Measurements from ENCODE around the gene RALB.

The RALB gene, protein sequence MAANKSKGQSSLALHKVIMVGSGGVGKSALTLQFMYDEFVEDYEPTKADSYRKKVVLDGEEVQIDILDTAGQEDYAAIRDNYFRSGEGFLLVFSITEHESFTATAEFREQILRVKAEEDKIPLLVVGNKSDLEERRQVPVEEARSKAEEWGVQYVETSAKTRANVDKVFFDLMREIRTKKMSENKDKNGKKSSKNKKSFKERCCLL
- 21.2 to 25.1 reads per million in 2 donors for total RNA-seq

DNA sequence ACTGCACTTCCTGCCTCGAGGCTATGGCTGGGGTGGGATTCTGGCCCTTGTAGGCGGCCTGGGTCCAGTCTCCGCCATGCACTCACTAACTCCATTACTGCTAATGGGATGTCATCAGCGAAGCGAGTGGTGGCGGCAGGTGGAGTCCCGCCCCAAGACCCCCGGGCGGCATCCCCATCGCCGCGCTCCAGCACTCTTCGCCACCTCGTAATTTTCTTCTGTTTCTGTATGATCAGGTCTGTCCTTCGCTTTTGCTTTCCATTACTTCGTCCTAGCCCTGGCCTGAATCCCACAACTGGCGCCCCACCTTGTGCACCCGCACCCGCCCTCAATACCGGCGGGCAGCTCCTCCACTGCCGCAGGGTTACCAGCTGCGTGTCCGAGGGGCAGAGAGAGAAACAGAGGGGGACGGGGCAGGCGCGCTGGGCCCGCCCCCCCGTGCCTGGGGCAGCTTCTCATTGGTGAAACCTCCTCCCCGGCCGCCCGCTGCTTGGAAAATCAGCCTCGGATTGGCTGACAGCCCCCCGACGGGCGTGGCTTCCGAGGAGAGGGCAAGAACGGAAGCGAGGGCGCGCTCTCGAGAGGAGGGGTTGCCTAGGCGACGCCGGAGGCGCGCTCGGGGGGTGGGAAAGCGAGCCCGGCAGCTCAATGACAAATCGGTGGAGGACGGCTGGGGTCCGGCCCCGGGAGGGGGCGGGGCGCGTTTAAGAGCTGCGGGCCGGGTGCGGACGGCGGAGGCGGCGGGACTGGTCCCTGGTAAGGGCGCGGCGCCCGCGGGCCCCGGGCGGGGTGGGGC, at the start of gene RALB:
RALB (plus strand) TSS at position 628 of the 796 bp plus-strand sequence. CDS start 25,813 bp downstream, outside the sequence.
- peak; percentile 98 for DNase-seq

DNA sequence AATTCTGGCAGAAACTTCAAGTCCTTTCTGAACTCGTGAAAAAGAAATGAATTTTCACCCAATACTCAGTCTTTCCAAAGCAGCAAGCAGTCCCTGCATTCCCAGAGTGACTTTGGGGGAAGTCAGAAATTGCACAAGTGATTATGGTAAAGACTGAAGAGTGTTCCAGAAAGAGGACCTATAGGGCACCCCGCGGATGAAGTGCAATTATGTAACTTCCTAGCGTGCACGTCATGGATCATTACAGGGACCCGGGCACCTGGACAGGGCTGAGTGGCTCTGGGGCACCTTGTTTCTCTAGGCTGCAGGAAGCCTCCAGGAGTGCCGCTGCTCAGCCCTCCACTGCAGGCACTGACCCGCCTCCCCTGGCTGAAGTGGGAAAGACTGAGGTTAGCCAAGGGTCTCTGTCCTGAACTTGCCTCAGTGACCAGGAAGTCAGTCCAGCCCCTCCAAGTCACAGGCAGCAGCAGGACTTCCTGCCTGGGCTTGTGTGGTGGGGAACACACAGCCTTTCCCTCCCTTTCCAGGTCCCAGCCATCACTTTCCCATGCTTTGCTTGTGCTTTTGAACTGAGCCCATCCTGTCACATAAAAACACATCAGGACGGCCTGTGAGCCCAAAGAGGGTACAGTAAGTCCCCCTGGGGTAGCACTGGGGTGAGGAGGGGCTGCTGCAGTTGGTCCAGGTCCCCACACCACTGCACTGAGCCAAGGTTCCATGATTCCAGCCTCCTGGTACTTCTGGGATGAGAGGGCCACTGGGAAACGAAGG, 49.2 kb upstream of the RALB start:
- no peak for DNase-seq

DNA sequence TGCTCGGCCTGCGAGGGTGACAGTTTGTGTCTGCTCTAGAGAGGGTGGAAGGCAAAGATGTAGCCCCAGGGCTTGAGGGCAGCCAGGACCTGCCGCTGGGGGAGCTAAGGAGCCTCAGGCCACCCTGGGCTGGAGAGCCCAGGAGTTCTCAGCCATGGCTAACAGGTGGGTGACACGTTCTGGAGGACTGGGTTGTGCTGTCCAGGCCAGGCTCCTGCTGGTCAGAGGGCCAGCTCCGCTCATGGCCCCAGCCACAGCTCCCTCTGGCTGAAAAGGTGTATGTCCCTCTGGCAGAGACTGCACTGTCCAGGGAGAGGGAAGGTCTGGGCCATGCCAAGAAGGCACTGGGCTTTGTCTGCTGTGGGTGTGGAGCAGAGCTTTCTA, 48.6 kb upstream of the RALB start:
- DNase-seq = no peak

DNA sequence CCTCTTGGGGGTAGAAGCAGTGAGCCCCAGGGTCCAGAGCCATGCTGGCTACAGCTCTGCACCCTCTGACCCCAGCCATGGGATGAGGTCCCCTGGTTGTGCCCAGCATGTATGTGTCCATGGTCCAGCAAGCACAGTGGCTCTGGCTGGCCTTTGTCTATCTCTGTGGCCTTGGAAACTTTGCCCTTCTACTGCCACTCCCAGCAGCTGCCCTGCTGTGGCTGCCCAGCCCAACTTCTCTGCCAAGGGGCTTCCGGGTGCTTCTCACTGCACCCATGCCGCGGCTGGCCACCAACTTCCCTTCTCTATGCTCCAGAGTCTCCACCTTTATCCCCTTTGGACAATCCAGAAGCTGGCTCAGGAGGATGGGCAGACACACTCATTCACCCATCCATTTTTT, 48.2 kb upstream of the RALB start:
- no peak for DNase-seq

DNA sequence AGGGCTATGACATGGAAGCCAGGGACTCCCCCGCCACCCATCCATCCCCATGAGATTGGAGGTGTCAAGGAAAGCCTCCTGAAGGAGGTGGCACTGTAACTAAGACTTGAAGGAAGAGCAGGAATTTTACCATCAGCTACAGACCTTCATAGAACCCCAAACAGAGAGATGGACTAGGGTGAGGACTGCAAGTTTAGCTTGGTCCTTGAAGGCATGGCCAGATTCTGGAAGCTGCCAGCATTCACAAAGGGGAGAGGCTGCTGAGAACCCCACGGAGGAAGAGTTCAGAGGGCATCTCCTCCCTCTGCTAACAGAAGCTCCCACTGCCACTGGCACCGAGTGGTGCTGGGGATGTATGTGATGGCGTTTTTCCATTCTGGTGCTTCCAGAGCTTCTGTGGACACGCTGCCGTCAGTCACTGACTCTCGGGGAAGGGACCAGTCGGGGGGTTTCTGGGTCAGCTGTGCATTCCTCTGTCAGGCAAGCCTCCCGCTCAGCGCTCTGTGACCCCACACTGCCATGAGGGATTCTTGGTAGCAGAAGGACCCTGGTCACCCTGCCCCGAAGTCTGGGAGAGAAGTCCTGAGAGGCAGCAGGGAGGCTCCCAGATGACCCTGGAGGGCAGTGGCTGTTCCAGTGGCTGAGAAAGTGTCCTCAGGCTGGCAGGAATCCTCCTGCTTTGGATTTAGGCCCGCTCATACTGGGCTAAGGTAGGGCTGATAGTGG, 47.5 kb upstream of the RALB start:
- DNase-seq = no peak

DNA sequence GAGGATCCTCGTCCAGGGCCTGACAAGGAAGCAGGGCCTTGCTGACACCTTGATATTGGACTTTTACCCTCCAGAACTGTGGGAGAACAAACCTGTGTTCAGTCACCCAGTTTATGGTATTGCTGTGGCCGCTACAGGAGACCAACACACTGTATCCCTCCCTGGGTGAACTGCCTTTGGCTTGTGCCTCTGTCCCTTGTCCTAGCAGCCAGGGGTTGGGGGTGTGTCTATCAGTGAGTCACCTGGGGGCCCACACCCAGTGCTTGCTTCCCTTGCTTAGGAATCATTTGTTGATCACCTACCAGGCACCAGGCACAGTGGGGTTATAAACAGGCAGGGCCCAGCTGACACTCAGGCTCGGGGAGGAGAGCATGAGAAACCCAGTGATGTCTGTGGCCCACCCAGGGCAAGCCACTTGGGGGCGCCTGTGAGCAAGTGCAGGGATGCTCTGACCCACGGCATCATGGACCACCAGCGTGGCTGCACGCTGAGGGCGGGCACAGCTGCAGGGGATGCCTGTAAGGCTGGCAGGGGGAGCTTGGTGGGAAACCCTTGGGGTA, 46.5 kb upstream of the RALB start:
- DNase-seq = no peak

DNA sequence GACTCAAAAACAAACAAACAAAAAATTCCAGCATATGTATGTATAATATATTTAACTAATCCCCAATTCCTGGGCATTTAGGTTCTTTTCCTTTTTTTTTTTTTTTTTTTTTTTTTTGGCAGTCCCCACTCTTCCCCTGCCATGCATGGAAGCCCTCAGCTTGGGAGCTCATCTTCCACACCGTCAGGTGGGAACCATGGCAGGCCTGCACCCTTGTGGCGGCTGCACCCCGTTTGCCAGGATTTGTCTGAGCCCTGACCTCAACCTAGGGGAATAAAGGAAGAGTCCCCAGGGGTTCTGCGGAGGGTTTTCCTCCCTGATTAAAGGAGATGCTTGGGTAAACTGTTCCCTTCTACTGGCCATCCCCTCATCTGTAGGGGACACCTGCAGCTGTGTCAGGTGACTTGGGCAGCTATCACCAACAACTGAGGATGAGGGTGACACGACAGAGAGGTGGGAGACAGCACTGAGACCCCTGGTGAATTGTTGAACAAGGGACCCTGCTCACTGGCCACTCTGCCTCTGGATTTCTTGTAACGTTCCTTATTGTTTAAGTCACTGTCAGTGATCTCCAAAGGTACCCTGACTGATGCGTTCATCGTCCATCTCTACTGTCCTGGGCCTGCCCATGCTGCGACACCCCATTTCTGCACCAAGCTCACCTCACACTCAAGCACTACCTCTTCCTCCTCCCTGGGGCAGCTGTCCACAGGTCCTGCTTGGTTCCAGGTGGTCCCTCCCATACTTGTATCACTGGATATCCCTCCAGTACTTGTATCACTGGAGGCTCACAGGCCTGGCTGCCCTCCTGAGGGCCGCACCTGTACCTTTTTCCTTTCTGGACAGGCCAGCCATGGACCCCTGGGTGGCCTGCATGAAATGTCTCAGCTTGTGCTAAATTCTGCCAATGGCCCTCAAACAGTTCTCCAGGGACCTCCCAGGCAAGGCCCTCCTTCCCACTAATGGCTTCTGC, 44.0 kb upstream of the RALB start:
- no peak for DNase-seq

DNA sequence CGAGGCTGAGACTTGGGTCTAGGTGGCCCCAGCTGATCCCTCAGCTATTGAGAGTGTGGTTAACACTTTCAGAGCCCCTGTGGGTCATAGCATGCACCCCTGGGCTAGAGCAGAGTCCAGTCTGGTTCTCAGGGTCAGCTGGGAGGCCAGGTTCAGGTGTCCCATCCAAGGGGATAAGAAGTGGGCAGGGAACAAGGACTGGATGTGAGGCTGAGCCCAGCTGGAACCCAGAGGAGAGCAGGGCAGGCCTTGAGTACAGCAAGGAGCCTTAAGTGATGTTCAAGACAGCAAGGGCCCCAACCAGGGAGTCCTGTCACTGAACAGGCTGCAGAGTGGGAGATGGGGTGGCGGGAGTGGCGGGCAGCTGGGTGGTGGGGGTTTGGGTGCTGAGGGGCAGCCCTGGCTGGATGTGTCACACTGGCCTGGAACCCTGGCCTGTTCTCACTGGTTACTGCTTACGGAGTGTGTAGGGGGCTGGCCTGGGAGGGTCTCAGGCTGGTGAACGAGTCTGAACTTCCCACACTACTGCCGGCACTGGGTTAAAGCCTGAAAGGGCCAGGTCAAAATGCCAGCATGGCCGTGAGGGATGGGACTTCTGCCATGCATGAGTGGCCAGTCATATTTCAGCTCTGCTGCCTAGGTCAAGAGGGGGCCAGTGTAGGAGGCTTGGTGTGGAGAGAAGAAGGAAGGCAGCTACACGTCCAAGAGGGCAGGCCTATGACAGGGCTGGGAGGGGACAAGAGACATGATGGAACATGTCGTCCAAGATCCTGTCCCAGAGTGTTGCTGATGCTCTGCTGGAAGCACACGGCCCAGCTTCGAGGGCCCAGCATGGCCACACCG, 43.0 kb upstream of the RALB start:
- no peak for DNase-seq

DNA sequence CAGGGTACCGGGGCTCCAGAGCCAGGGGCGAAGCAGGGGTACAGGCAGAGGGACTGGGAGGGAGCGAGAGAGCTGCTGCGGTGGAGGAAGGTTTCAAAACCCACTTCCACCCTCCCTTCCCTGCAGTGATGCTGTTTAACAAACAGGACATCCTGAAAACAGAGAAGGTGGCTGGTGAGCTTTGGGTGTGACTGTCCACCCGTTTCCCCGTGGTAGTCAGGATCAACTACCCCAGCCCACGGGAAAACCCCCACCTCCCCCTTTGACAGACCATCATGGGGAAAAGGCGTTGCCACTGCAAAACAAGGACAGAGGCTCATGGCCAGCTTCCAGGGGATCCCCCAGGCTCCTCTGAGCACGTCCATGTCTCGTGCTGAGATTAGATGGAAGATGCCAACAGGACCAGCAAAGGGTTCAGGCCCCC, 42.4 kb upstream of the RALB start:
- no peak for DNase-seq

DNA sequence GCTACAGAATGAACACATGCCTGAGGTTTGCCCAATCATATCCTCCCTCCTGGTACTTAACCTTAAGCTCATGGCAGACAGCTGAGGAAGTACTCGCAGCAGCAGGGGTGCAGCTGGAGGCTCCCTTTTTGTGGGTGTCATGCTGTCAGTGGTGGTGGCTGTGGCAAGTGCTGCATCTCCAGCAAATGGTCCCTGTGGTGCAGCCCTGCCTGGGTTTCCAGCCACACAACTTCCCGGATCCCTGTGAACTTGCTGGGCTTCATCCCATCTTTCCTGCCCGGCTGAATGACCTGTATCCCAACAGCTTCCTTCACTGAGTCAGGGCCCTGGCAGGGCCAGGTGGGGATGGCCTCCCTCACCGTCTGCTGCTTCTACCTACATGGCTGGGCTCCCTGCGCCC, 34.5 kb upstream of the RALB start:
- no peak for DNase-seq

DNA sequence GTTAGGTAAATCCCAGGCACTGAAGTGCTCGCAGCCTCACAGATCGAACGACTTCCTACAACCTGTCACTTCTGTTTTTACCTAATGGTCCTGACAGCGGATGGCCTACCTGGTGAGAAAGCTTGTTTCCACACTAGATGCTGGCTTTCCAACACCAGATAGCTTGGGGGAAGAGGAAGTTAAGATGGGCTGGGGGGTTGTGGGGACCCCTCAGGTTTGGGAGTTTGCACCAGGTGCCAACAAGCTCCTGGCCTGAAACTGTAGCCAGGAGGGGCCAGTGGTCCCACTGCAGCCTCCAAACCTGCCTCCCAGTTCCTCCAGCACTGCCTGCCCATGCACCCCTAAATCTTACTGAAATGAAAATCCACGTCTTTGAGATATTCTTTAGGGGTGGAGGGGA, 33.4 kb upstream of the RALB start:
- DNase-seq = no peak

DNA sequence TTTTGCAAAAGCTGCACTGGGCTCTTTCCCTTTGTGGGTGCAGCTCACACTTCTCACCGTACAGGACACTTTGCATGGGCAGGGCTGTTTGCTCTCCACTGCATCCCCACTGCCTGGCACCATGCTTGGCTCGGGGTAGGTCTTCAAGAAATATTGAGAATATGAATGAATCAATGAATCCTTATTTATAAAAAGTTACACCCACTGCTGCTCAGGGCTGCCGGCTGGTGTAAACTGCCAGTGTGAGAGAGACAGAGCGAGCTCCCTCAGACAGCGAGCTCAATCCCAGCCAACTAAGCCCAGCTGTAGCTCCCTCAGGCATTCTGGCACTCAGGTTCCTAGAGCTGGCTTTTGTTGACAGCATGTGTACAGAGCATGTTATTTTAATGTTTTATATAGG, 32.9 kb upstream of the RALB start:
- DNase-seq = no peak

DNA sequence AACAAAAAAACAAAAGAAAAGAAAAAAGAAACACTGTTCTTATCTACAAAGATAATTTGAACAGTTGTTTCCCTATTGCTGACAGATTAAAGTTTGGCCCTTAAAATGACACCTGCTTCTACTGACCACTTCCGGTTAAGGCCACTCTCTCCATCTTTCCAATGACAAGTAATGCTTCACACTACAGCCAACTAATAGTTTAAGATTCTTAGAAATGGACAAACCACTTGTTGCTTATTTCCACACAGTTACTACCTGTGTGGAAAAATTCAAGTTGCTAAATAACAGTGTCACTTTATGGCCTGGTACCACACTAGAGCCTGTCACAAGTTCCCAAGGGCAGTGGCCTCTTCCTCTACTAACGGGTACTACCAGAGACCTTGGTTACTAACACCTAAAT, 31.9 kb upstream of the RALB start:
- no peak for DNase-seq

DNA sequence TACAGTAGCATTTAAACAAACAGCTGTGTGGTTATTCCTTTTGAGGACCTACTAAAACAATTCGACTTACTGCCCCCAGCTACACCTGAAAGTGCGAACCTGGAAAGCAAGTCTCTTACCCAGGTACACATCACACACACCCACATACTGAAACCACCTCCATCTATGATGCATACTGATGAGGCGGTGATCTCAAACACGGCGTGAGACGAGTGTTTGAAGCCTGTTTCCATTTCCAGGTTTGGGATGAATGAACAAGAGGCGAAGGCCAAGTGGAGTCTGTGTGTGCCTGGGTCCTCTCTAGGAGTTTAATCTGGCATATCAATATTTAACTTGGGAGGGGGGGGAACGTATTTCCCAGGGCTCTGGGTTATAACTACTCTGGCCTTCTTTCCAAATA, 31.0 kb upstream of the RALB start:
- DNase-seq = no peak

DNA sequence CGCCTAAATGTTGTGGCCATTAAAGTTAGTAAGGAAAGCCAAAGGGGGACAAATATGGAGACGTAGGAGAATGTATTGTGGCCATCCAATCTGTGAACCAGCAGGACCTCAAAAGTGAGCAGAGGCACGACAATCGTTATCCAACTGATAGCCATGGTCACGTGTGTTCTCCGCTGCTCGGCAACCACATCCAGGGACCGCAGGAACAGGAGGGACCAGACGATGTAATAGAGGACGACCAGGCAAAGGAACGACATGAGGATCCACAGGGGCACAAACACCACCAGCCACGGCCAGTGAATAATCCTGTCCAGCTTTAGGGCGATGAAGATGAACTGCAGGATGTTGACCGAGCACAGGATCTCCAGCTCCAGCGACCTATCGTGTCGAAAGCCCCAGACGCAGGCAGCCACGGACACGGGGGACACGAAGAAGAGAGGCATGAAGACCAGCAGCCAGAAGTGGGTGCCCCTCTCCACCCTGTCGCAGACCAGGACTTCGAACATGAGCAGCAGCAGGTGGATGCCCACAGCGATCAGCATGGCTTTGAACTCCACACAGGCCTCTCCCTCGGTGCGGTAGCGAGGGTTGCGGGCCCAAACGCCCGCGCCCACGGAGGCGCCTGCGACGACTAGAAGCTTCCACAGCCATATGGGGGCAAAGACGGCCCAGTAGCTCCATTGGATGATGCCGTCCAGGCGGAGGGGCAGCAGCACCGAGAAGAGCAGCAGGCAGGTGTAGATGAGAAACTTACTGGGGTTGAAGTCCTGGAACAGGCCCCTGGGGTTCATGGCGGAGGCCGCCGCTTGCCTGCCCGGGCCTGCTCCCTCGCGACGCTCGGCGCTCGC, 30.2 kb upstream of the RALB start:
- no peak for DNase-seq

DNA sequence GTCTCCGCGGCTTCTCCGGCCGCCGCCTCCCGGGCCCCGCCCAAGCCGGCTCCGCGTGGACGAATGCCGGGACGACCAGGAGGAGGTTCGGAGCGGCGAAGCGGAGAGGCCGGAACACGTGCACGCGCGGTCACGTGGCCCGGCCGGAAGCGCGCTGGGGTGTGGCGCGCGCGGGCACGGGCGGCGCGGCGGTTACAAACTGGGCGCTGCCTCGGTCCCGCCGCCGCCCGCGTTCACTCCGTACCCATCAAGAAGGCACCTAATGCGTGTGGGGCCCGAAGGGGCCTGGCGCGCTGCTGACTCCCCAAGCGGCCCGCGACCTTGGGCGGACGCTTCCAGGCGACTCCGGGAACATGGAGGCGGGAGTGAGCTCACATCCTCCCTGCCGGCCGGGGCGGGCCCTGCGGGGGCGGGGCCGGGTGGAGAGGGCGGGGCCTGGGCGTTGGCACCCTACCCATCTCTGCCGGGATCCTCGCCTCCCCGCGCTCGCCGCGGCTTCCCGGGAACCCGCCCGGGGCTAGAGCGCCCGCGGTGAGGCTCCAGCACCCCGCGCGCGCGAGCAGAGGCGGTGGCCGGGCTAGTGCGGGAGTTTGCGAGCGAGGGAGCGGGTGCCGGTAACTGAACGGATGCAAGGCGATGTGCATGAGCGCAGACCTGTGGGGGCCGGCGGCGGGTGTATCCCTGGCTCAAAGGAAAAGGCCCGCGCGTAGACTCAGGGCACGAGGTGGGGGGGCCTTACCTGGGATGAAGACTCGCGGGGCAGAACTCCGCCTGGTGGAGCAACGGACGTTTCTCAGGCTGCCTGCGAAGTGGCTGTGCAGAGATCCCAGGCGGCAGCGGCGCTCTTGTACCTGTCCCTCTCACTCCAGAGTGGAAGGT, 29.4 kb upstream of the RALB start, which contains the start of gene TMEM185B:
TMEM185B (minus strand) TSS at position 367 of the 879 bp plus-strand sequence. CDS start 424 bp downstream, outside the sequence.
- peak; percentile 89 for DNase-seq

DNA sequence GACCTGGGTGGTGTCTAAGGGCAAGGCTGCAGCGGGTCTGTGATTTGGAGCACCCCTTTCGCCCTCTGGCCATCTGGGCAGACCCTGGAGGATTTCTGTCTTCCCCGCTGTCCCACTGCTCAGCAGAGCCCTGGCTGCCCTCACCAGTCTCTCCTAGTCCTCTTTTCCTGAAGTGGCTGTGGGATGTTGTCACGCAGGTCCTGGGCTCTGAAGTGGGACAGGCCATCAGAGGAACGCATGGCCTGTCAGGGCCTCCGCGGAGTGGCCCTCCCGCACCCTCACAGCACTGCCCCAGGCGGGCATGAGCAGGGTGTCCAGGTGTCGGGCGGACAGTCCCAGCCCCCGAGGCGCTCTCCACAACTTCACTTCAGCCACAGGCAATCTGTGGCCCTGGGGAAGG, 28.4 kb upstream of the RALB start:
- no peak for DNase-seq
